Left forelimb (tissue), 1 donor: ENCODE measurements around the gene NEUROD1.

Experiments used
- DNase-seq: peaks from one replicate; pipeline ENCODE4 v3.0.0-alpha.2; 2018; ENCODE audit warnings: low spot score

The NEUROD1 gene

DNA sequence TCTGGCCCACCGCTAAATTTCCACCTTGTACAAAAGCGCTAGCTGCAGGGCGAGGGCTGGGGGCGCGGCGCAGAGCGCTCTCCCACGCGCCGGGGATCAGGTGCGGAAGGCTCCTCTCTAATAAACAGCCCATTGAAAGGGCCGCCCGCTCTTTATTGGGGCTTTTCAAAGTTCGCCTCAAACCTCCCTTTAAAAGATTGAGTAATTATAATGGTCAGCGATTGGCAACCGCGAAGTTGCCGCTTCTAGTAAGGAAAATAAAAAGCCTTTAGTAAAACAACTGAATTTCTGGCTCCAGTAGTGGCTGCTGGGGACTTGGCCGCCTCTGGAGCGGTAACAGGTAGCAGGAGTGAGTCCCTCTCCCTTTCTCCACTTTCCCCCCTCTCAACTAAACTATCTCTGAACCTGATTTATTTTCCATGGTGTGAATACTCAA, 755 bp downstream of the NEUROD1 start:
- no peak for DNase-seq

DNA sequence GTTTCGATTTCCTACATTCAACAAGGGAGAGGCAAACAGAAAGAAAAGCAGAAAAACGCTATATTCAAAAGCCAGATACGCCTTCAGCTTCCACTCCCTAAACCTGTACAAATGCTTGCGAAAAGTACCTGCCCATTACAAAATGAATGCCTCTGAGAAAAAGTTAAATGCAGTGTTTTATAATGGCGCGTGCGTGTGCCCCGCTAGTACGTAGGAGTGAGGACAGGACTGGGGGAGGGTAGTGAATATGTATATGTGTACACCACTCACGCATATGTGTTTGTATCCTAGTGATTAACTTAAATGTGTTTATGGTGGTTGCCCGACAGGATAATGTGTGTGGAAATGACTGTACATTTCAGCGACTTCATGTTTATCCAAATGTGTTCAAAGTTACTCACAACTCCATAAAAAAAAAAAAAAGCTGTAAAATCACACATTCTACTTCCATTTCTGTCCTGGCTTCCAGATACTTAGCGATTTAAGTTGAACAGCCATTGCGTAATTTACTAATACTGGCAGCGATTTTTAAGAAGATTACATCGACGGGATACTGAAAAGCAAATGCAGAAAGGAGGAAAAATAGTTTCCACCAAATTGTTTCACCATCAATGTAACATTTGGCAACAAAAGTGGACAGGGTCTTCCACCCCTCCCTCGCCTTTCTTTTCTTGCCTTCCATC, 1.3 kb downstream of the NEUROD1 start:
- DNase-seq, result no peak

DNA sequence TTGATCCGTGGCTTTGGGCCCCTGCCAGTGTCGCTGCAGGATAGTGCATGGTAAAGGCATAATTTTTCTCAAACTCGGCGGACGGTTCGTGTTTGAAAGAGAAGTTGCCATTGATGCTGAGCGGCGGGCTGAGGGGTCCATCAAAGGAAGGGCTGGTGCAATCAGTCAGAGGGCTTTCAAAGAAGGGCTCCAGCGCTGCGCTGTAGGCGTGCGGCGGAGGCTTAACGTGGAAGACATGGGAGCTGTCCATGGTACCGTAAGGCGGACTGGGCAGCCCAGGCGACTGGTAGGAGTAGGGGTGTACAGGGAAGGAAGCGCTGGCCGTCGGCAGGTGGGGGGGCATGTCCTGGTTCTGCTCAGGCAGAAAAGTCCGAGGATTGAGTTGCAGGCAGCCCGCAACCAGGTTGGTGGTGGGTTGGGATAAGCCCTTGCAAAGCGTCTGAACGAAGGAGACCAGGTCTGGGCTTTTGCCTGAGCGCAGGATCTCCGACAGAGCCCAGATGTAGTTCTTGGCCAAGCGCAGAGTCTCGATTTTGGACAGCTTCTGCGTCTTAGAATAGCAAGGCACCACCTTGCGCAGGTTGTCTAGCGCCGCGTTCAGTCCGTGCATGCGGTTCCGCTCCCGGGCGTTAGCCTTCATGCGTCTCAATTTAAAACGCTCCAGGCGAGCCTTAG, 2.3 kb downstream of the NEUROD1 start:
- DNase-seq, result peak; percentile 81

DNA sequence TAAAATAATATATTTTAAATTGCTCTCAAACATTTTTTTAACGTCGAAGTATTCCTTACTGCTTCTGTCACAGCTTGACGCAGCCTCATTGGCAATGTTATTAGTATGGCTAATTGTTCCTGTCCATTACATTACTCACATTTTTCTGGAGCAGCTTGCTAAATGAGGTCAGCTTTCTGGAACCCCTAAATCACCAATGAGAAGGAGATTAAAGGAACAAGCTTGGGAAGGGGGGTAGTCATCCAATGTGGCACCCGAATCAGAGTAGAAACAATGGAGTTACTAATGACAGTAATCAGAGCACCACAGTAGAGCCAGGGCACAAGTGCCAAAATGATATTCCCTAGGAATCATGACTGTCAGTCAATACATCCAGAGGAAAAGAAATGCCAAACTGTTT, 5.1 kb downstream of the NEUROD1 start:
- DNase-seq, result no peak

DNA sequence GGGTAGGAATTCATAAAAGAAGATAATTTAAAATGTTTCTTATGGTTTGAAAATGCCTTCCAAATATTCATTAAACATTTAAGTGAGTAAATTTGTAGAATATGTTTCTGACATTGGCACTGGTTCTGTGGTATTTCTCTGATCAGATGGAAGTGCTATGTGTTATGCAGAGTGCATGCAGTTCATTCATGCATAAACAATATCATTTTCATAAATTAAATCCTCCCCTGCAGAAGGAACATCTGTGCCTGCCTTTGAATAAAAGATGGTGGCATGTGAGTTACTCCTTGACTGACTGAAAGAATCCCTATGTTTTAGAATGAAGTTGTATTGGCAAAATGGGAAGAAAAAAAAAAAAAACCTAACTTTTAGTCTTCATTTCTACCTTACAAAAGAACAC, 5.9 kb downstream of the NEUROD1 start:
- DNase-seq, result no peak

DNA sequence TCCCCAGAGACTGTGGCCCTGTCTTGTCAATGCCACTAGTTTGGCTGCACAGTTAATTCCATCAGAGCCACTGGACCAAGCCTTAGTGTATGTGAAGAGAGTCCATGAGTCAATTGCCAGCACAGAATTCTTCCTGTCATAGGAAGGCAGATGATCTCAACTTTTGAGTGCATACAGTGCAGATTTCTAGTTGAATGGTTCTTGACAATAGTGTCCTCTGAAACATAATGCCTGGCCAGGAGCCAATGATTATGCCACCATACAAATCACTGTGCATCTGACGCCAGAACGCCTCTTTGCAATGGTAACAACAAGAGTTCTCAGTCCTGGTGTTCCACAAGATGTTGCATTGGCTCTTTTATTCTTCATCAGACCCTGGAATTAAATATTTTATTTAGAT, 7.1 kb downstream of the NEUROD1 start:
- no peak for DNase-seq

DNA sequence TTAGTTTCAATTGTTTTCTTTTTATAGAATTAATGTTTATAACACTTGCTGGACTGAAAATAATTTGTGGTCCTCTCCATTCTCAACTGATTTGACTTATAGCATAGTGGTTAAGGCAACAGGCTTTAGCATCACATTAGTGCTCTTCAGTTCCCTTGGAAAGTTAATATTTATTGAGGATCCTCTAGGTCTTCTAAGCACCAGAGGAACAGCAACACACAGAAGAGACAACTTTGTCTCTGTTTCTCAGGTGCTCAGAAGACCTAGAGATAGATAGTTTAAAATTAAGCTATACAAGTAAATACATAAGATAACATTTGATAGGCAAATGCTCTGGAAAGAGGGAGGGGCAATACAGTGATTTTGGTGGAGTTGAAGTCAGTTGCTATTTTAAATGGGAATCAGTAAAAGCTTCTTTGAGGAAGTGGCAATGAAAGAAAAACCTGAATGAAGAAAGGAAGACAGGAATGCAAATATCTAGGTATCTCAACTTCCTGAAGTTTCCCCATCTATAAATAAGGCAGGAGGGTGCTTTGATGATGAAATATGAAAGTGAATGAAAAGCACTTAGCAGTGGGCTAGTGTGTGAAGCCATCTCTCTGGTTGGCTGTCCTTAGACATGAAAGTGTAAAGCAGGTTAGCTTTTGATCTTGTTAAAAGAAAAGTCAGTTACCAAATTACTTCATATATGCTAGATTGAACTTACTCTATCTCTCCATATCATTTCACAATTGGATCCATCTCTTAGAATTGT, 7.9 kb downstream of the NEUROD1 start:
- no peak for DNase-seq

DNA sequence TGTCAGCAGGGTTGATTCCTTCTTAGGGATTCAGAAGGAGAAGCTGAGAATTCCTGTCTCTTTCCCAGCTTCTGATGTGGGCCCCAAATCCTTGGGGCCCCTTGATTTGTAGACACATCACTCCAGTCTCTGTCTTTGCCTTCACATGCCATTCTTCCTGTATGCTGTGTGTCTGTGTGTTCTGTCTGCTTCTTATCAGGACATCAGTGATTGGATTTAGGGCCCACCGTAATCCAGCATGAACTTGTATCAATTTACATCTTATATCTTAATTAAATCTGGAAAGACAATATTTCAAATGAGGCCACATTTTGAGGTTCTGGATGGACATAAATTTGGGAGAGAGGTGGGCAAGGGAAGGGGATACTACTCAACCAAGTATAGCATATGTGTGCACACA, 9.7 kb downstream of the NEUROD1 start:
- no peak for DNase-seq

DNA sequence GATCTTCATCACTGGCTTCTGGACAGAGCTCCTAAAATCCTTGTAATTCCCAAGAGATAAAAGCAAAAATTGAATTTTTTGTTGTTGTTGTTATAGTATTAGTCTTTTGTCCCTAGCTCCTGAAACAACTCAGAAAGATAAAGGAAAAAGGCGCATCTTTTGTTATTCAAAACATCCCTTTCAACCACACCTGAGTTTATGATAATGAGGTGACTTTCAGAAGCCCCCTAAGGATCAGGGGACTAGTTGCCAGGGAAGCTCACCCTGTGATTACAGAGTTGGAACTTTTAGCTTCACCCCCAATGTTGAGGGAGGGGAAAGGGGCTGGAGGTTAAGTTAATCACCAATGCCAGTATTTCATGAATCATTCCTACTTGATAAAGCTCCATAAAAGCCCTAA, 13.1 kb downstream of the NEUROD1 start:
- no peak for DNase-seq

DNA sequence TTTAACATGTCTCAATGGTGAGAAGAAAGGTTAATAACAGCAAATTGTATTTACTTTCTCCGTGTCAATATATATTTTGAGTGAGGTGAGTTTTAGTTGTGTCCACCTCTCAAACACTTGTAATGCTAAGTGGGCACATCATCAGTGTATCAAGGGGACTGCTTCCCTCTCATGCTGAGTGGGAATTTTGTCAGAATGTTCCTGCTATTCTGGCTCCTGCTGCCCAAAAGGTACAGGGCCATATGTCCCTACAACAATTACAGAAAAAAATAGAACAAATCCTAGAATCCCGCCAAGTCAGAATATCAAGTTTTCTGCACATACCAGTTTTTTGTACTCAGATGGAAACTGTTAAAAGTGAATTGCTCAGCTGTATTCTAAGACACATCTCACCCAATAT, 18.0 kb downstream of the NEUROD1 start:
- DNase-seq, result no peak

DNA sequence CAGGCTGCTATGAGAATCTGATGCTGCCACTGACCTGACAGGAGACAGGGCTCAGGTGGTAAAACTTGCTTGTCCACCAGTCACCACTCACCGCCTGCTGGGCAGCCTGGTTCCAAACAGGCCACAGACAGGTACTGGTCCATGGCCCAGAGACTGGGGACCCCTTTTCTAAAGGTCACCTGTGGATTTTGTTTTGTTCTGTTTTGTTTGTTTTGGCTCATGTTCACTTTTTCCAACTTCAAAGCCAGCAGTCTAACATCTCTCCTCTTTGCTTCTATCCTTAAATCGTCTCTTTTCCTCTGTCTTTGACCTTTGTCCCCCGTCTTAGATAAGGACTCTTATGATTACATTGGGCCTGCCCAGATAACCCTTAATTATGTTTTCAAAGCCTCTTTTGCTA, 20.1 kb downstream of the NEUROD1 start:
- DNase-seq, result no peak

DNA sequence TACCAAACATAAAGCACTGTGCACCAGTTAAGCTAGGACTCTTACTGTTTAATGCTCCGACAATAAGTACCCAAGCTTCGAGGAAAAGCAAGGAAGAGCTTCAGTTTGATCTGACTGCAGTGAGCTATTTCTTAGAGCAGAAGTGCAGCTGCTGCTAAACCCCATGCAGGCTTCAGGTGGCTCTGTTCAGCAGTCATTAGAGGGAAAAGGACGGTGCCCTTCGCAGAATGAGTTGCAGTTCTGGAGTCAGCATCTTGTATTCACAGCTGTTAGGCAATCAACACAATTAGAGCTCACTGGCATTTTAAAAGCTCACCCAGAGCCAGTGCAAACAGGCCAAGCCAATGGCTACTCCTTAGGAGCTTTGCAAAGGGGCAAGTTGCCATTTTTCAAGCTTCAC, 21.9 kb downstream of the NEUROD1 start:
- DNase-seq, result no peak

DNA sequence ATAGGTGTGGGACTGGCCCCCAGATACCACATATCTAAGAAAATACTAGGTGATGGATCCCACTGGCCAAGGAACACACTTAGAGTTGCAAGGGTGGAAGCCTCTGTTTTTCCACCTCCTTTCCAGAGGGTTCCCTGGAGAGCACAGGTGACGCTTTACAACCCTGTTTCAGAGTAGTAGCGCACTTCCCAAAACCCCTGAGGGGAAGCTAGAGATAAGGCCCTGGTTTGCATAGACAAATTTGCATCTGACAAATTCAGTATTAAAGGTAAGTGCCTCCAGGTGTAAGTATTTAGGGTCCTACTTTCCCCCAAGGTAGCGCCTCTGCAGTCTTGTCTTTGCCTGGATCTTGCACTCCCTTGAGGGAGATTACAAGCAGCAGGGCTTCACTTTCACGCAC, 22.9 kb downstream of the NEUROD1 start:
- DNase-seq, result no peak

DNA sequence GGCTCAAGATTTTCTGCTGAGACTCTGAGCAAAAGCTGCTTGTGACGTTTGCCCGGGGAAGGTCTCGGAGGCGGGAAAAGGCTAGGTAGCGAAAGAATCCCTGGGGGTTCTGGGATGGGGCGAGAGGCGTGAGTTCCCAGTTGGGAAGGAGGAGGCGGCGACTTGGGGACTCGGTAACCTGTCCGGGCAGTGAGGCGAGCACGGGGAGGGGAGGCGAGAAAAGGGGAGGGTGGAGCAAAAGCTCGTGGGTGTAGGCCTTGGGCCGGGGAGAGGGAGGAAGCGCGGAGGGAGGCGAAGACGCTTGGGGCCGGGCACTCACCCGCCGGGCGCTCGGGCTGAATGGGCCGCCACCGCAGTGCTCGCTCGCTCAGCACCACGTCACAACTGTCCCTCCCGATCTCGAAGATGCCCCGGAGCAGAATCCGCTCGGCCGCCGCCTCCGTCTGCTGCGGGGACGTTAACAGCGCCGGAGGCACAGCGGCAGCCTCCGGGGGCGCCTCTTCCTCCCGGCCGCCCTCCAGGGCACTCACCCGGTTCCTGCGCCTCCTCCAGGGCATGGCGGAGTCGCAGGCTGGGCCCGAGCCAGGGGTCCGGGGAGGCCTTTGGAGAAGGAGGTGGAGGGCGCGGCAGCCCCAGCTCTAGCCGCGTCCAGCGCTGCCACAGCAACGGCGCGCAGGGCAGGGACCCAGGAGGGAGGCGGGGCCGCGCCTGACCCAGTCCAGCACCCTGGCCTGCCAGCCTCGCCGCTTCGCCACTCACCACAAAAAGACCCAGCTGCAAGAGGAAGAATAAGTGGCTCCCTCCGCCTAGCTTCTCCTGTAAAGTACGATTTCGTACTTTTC, 23.6 kb downstream of the NEUROD1 start, which contains the start of gene CERKL:
Gene CERKL (minus strand): TSS at position 656 of the 842 bp plus-strand sequence. CDS start 99 bp downstream, at position 557.
- DNase-seq, result no peak

DNA sequence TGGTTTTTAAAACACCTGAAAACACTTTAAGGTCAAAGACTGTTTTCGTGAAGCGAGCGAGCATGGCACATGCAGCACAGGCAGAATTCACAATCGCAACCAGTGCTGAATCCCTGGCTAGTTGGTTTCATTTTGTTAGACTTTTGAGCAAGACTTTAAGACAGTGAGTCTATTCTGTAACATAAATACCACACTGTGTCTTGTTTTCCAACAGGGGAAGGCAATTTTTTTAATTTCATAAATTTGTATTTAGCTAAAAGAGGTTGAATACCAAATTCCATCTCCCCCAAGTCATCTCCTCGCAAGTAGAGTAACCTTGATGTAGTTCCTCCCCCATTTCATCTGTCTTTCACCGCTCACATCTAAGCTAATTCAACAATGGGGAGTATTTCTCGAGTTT, 24.8 kb downstream of the NEUROD1 start:
- no peak for DNase-seq

DNA sequence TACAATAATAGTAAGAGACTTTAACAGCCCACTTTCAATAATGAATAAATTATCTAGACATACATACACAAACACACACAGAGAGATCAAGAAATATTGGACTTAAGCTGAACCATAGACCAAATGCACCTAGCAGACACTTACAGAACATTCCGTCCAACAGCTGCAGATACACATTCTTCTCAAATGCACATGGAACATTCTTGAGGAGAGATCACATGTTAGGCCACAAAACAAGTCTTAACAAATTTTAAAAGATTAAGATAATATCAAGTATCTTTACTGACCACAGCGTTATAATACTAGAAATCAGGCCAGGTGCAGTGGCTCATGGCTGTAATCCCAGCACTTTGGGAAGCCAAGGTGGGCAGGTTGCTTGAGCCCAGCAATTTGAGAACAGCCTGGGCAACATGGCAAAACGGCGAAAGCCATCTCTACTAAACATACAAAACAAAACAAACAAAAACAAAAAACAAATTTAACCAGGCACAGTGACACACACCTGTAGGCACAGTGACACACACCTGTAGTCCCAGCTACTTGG, 30.8 kb downstream of the NEUROD1 start:
- DNase-seq, result no peak

DNA sequence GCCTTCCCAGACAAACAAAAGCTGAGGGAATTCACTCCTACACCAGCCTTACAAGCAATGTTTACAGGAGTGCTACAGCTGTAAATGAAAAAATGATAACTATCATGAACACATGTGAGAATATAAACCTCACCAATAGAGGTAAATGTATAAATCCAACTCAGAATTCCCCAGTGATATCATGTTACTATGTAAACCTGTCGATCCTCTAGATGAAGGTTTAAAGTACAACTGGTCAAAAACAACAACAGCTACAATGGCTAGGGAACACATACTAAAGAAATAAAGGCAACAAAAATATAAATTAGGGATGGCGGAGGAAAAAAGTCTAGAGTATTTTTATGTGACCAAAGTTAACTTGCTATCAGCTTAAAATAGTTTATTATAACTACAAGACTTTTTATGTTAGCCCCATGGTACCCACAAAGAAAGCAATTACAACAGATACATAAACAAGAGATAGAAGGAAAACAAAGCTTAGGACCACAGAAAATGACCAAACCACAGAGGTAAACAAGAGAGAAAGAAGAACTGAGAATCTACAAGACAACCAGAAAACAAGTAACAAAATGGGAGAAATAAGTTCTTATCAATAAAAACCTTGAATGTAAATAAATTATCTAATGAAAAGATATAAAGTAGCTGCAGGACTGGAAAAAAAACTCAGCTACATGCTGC, 31.7 kb downstream of the NEUROD1 start:
- no peak for DNase-seq

DNA sequence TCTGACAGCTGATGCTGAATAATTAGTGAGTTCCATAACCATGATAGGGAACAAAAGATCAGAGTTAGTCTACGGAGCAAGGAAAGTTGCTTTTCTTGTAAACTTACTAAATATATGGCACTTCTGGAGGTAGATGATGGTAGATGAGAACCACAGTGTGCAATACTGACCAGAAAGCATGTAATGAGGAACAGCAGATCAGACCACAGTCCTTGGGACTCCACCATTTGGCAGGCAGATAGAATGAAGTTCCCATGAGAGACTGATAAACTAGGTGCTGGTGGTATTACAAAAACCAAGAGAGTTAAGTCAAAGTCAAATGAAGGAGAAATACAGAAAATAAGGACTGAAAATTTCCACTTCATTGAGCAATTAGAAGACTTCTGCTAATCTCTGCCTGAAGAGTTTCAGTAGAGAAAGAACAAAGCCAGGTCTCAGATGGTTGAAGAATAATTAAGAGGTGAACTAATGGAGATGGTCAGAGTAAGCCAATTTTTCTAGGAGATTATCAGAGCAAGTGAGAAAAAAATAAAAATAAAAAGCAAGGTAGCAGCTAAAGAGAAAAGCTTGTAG, 33.8 kb downstream of the NEUROD1 start:
- DNase-seq, result no peak

DNA sequence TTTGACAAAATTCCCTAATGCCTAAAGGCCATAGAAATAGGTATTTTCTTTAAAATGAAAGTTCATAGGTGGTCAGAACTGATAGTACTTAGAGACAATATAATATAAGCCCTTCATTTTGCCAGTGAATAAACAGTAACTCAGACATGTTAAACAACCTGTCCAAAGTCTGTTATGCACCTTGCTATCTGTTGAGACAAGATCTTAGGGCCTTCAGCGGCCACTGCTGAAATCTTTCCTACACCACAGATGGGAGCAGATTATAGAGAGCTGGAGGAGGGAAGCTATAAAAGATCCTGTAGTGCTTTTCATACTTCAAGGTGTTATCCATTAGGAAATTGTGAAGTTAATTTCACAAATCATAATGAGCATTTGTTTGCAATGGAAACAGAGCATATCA, 37.2 kb downstream of the NEUROD1 start:
- DNase-seq, result no peak

DNA sequence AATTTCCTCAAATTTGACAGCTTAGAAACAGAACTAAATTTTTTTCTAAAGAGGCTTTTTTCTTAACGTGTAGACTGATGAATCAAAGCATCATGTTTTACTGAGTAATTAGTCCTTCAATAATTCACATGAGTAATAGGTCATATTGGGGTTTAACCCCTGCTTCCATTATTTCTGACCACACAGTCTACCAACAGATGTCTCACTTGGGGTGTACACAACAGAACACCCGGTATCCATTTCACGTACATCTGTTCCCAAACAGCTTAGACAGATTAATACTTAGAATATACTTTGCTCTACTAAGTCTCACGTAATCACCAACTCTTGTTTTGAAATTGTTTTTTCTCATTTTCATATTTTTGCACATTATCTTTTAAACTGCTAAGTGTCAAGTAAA, 38.2 kb downstream of the NEUROD1 start:
- no peak for DNase-seq

DNA sequence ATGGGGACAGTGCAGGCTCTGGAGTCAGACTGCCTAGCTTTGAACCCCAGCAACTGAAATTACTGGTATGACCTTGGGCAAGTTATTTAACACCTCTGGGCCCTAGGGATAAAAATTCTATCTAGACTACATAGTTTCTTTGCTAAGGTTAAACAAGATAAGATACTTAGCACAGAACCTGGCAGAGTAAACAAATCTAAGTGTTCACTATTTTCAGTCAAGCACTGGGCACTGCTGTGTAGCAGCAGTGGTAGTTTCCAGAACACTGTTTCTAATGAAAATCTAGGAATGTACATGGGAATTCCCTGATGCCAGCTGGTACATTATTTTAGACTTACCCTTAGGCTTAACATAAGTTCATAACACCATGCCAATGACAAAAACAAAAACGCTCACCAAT, 40.6 kb downstream of the NEUROD1 start:
- no peak for DNase-seq
